Common myeloid progenitor, CD34-positive (primary cell): Measurements from ENCODE around the gene FOSL1.

Experiments used
- CTCF ChIA-PET: fragments of 350-600 bp; sonication (Branson Sonifier 250); formaldehyde crosslinking; loops from one replicate; lab custom pipeline; 2021; ENCODE audit warnings: antibody characterized with exemption; lab: Charles Lee
- POLR2A ChIA-PET: fragments of 350-600 bp; sonication (Branson Sonifier 250); formaldehyde crosslinking; loops from one replicate; lab custom pipeline; 2021; ENCODE audit warnings: antibody characterized with exemption; lab: Charles Lee
- DNase-seq, 3 donors: peaks; one replicate each; pipeline versions ENCODE4 v3.0.0 to v3.0.0-alpha.2; 2013
- H3K27ac ChIP-seq, 2 experiments: 1 replicate in 1 of 2; 2 replicates in 1 of 2; pipeline ENCODE4 v1.7.0; 2013; ENCODE audit warnings: inconsistent platforms in 2 of 2, low read length in 2 of 2, mild to moderate bottlenecking in 2 of 2, low read depth in 1 of 2, moderate library complexity in 1 of 2; ENCODE audit not compliant: severe bottlenecking in 2 of 2, insufficient read depth in 1 of 2, poor library complexity in 1 of 2
- H3K27me3 ChIP-seq, 5 experiments: replicated peaks in 2 of 5; 1 replicate in 3 of 5; 2 replicates in 2 of 5; pipeline versions ENCODE4 v1.6.1 to v1.7.0; 2013; ENCODE audit warnings: low read length in 4 of 5, mild to moderate bottlenecking in 2 of 5, moderate library complexity in 2 of 5, inconsistent platforms in 1 of 5; ENCODE audit not compliant: insufficient read depth in 5 of 5, control insufficient read depth in 4 of 5
- H3K36me3 ChIP-seq, 4 experiments: 1 replicate in 2 of 4; 2 replicates in 2 of 4; pipeline versions ENCODE4 v1.6.1 to v1.7.0; 2013; ENCODE audit warnings: low read length in 3 of 4, control low read depth in 1 of 4, mild to moderate bottlenecking in 1 of 4; ENCODE audit not compliant: control insufficient read depth in 4 of 4, insufficient read depth in 4 of 4
- H3K4me1 ChIP-seq, 4 experiments: 1 replicate in 3 of 4; 2 replicates in 1 of 4; pipeline versions ENCODE4 v1.6.1 to v1.7.1; 2013; ENCODE audit warnings: low read length in 3 of 4, mild to moderate bottlenecking in 3 of 4, control low read depth in 1 of 4, inconsistent platforms in 1 of 4, moderate library complexity in 1 of 4; ENCODE audit not compliant: control insufficient read depth in 4 of 4, insufficient read depth in 4 of 4; ENCODE audit errors: control extremely low read depth in 1 of 4
- H3K4me3 ChIP-seq, 7 experiments: 1 replicate in 4 of 7; 2 replicates in 3 of 7; pipeline versions ENCODE4 v1.5.1 to v1.7.0; 2013; ENCODE audit warnings: mild to moderate bottlenecking in 7 of 7, low read length in 6 of 7, moderate library complexity in 6 of 7, inconsistent platforms in 2 of 7, low read depth in 2 of 7, control low read depth in 1 of 7; ENCODE audit not compliant: insufficient read depth in 4 of 7, control insufficient read depth in 1 of 7; ENCODE audit errors: extremely low read depth in 1 of 7
- H3K9me3 ChIP-seq, 5 experiments: 1 replicate in 4 of 5; 2 replicates in 1 of 5; pipeline versions ENCODE4 v1.6.1 to v1.7.1; 2013; ENCODE audit warnings: low read length in 4 of 5, mild to moderate bottlenecking in 2 of 5, inconsistent platforms in 1 of 5, low read depth in 1 of 5, moderate library complexity in 1 of 5; ENCODE audit not compliant: control insufficient read depth in 4 of 5, insufficient read depth in 2 of 5; ENCODE audit errors: control extremely low read depth in 1 of 5
- WGBS: methylation state at CpG from one replicate; pipeline ENCODE4 v1.1.5; 2013; ENCODE audit not compliant: insufficient coverage; 5-methylcytosine and 5-hydroxymethylcytosine counted together

Gene FOSL1

DNA sequence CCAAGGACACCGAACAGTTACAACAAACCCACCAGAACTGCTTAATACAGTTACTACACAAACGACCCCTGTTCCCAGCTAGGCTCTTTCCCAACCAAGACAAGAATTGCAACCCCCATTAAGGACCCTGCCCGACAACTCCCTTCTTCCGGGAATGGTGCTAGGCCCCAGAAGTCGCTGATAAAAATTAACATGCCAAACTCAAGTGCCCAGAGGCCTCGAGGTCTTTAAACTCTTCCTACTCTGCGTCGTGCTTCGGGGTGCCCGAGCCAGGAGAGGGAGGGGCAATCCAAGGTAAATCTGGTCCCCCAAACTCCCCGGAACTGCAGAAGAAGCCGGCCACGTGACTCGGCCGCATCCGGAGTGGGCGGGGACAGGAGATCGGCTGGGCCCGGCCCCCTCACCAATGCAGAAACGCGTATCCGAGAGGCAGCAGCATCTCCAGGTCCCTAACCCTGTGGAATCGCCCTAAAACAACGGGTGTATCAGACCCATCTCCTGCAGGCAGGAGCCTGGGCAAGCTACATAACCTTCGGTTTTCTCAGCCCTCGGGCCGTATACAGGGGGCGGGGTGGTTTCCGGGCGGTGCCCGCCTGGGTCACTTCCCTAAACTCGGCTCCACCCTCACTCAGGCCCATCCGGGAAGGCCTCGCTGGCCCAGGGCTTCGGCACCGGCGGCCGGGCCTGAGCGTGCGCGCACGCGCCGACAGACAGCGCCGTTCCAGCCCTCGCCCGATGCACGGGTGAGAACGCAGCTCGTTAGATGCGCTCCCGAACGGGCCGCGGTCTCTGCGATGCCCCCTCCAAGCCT is 43.3 kb downstream of the FOSL1 start:
- no peaks in the 10 kb centered on the region for H3K27me3 ChIP-seq
- 1% methylated on average over 56 of the region's 57 CpGs for WGBS
- peak overlapping the region; percentile 57 to 78 for H3K27ac ChIP-seq
- ChIA-PET POLR2A (interaction anchor here (1.0 to 2.1 kb wide), 5 partner anchors 13 to 136 kb away, joined by 3 to 6 read pairs (median 4); partner anchors contain the start of genes FIBP and RNASEH2C), CTCF (interaction anchor here (7.9 kb wide), 1 partner anchor 30 kb away, joined by 124 read pairs; the partner anchor contains the start of genes CCDC85B and FIBP)
- peak overlapping the region; percentile 89 to 96 (median 90) for H3K4me3 ChIP-seq
- peaks cover 14 to 47% (median 46%) of the 10 kb centered on the region in 4 experiments for H3K4me1 ChIP-seq
- H3K9me3 ChIP-seq: no peaks in the 10 kb centered on the region
- peaks cover 4 to 51% (median 37%) of the 10 kb centered on the region in 4 experiments for H3K36me3 ChIP-seq
- peak; percentile 54 to 78 (median 73) for DNase-seq

DNA sequence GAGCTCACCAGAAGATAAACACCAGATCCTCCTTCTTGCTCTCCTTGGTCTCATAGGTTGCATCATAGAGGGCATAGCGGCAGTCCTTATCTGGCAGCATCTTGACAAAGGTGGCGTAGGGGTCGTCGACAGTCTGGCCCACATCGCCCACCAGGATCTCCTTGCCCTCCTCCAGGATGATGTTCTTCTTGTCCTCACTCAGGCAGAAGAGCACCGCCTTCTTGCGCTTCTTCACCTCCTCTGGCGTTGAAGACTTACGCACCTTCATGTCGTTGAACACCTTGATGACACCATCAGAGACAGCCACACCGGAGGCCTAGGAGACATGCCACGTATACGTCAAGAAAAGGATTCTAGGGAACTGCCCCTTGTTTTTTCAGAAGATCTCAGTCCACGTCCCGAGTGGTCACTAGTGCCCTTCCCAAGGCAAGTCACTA is 44.2 kb downstream of the FOSL1 start:
- CTCF ChIA-PET: interaction anchor here (7.9 kb wide), 1 partner anchor 31 kb away, joined by 124 read pairs; the partner anchor contains the start of genes CCDC85B and FIBP
- WGBS: 96% methylated on average over 14 of the region's 15 CpGs

DNA sequence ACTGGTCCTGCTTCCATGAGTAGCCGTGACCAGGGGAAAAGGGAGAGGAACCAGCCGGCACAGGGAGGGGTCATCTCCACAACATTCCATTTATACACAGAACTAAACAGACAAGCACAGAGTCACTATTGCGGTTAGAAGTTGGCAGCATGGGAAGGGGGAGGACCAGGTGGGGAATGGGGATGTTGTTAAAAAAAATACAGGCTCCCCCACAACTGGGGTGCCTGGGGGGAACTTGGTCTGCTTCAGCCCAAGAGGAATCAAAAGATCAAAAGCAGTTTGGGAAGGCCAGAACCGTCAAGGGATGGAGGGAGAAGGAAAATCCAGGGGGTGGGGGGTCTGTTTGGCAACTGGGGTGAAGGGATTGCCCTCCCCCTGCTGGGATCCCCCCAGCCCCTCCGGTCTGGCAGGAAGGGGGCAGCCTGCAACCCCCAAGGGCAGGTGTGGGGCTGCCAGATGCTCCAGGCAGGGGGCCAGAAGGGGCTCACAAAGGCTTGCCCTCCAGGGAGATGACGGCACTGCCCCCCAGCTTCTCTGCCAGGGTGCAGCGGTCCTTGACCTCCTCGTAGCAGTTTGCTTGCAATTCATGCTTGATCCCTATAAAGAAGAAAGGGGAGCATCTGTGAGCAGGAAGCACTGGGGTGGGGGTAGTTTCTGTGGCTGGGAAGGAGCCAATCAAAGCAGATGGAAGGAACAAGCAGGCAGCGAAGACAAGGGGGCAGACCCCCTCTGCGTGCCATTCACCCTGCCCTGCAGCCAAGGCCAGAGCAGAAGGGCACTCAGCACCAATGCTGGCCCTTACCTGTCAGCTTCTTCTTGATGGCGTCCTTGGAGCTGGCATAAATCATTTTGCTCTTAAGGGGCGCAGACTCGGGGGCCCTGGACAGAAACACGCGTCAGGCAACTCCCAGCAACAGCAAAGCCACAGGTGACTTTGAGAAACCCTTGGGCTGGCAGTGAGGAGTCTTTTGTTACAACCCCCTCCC is 45.0 kb downstream of the FOSL1 start:
- Histone ChIP-seq H3K27ac (no peak overlapping the region), H3K4me3 (peak overlapping the region in 2 of 7 experiments; percentile 89 to 96), H3K9me3 (peaks cover 0 to 7% (median 0%) of the 10 kb centered on the region in 5 experiments), H3K36me3 (peaks cover 12 to 61% (median 46%) of the 10 kb centered on the region in 4 experiments), H3K27me3 (no peaks in the 10 kb centered on the region), H3K4me1 (peaks cover 9 to 36% (median 33%) of the 10 kb centered on the region in 4 experiments)
- 88% methylated on average over 8 of the region's 15 CpGs for WGBS
- ChIA-PET POLR2A (no interaction called here), CTCF (interaction anchor here (4.9 kb wide), 1 partner anchor 29 kb away, joined by 20 read pairs; no protein-coding TSS in a partner anchor)
- DNase-seq: no peak

More for the DNA sequence above, 44.2 kb downstream of the FOSL1 start:
- no peaks in the 10 kb centered on the region for H3K27me3 ChIP-seq
- DNase-seq: no peak
- H3K9me3 ChIP-seq: peaks cover 0 to 7% (median 0%) of the 10 kb centered on the region in 5 experiments
- peaks cover 12 to 58% (median 43%) of the 10 kb centered on the region in 4 experiments for H3K36me3 ChIP-seq
- H3K4me3 ChIP-seq: peak overlapping the region in 6 of 7 experiments; percentile 89 to 96 (median 92)
- POLR2A ChIA-PET: interaction anchor here (1.4 kb wide), 1 partner anchor 14 kb away, joined by 3 read pairs; no protein-coding TSS in a partner anchor
- H3K27ac ChIP-seq: peak overlapping the region in 1 of 2 experiments; percentile 78
- peaks cover 9 to 38% (median 36%) of the 10 kb centered on the region in 4 experiments for H3K4me1 ChIP-seq

DNA sequence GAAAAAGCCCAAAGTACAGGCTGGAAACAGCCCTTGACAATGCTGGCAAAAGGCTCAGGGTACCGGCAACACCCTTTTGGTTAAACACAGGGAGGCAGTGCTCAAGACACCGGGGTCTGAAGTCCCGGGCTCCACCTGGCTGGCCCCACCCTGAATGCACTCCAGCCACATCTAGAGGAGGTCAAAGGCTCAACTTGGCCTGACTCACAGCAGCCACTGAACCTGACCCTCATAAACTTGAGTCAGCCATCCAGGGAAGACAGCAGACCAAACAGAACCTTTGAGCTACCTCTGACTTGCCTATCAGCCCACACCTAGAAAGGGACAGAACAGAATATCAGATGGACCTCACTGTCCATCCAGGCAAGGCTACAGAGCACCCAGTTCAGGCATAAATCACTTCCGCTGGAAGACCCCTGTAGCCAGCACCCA is 46.0 kb downstream of the FOSL1 start:
- peaks cover 0 to 7% (median 0%) of the 10 kb centered on the region in 5 experiments for H3K9me3 ChIP-seq
- H3K4me3 ChIP-seq: no peak overlapping the region
- H3K4me1 ChIP-seq: peaks cover 9 to 27% (median 25%) of the 10 kb centered on the region in 4 experiments
- ChIA-PET POLR2A (no interaction called here), CTCF (interaction anchor here (4.9 kb wide), 1 partner anchor 30 kb away, joined by 20 read pairs; no protein-coding TSS in a partner anchor)
- no peaks in the 10 kb centered on the region for H3K27me3 ChIP-seq
- H3K27ac ChIP-seq: no peak overlapping the region
- 100% methylated on average over 3 of the region's 4 CpGs for WGBS
- no peak for DNase-seq
- peaks cover 12 to 61% (median 46%) of the 10 kb centered on the region in 4 experiments for H3K36me3 ChIP-seq

DNA sequence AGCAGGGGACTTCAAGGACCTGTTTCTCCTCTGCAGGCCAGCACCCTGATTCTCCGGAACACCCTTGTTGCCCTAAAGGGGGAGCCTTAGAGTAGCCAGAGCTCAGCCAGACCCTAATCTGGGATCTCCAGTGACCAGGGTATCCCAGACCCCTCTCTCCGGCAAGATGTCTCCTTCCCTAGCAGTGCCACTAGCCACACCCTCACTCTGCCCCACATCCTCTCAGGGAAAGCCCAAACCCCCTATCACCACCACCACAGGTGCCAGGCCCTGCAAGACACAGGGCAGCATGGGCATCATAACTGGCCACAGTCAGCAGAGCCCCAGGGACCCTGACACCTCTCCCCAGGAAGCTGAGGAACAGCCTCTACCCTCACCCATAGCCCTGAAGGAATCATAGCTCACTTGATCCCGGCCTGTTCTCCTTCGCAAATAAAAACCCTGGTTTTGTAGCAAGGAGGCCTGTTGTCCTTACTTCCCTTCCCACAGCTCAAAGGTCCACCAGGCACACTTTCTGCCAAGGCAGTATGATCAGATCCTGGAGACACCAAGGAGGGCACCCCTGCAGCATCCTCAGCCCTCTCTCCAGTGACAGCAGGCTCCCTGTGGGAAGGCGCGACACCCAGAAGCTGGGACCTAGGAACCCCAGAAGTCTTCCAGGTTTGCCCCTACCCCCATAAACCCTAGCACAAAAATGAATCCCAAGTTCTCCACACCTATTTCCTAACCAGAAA is 46.8 kb downstream of the FOSL1 start:
- Histone ChIP-seq H3K9me3 (peaks cover 0 to 7% (median 0%) of the 10 kb centered on the region in 5 experiments), H3K4me1 (peaks cover 4 to 19% (median 17%) of the 10 kb centered on the region in 4 experiments), H3K4me3 (no peak overlapping the region), H3K27me3 (no peaks in the 10 kb centered on the region), H3K27ac (no peak overlapping the region), H3K36me3 (peaks cover 12 to 61% (median 46%) of the 10 kb centered on the region in 4 experiments)
- WGBS: 91% methylated on average over 4 of the region's 6 CpGs
- POLR2A ChIA-PET: no interaction called here
- no peak for DNase-seq
- CTCF ChIA-PET: interaction anchor here (0.5 to 4.9 kb wide), 8 partner anchors 10 to 177 kb away, joined by 3 to 20 read pairs (median 4); partner anchors contain the start of genes CTSW, FIBP and SNX32
